Measurements from ENCODE around the gene SPPL2B.
"Not testable (repeated sequence)": the region's sequence is repeated elsewhere in the genome, so short reads cannot be mapped to it uniquely, and the experiment has no call there.

SPPL2B gene

DNA sequence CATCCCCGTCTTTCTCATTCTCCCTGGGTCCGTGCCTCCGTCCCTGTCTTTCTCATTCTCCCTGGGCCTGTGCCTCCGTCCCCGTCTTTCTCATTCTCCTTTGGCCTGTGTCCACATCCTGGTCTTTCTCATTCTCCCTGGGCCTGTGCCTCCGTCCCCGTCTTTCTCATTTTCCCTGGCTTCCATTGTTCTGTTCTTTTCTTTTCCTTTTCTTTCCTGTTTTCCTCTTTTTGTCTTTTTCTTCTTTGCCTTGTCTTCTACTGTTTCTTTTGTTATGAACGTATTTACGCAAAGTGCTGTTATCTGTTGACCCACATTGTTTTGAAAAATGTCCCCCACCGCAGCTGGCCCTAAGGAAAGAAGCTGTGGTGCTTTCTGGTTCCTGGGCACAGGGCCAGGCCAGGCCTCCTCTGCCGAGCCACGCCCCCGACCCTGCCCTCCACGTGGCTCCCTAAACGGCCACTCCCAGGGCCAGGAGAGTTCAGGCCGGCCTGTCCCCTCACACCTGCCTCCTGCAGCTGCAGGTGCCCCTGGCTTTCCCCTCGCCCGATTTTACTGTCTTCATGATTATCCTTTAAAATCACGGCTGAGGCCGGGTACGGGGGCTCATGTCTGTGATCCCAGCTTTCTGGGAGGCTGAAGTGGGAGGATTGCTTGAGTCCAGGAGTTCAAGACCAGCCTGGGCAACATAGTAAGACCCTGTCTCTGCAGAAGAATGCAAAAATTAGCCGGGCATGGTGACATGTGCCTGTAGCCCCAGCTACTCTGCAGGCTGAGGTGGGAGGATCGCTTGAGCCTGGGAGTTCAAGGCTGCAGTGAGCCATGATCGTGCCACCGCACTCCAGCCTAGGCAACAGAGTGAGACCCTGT is 17.5 kb downstream of the SPPL2B start:
- H3K4me3 Mint-ChIP-seq: no peak overlapping the region
- H3K9me3 Mint-ChIP-seq: no peaks in the 10 kb centered on the region
- no peaks in the 10 kb centered on the region for H3K36me3 Mint-ChIP-seq (ENCODE audit: low read depth)
- no peaks in the 10 kb centered on the region for H3K27me3 Mint-ChIP-seq
- H3K4me1 Mint-ChIP-seq (ENCODE audit: low read depth): no peaks in the 10 kb centered on the region
- H3K27ac Mint-ChIP-seq: no peak overlapping the region

DNA sequence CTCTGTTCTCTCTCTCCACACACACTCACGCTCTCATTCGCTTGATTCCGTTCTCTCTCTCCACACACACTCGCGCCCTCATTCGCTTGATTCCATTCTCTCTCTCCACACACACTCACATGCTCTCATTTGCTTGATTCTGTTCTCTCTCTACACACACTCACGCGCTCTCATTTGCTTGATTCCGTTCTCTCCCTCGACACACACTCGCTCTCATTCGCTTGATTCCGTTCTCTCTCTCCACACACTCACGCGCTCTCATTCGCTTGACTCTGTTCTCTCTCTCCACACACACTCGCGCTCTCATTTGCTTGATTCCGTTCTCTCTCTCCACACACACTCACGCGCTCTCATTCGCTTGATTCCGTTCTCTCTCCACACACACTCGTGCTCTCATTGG is 21.3 kb downstream of the SPPL2B start:
- not testable (repeated sequence) for H3K27ac Mint-ChIP-seq; H3K27me3 Mint-ChIP-seq; H3K4me3 Mint-ChIP-seq; H3K4me1 Mint-ChIP-seq (ENCODE audit: low read depth); H3K36me3 Mint-ChIP-seq (ENCODE audit: low read depth); H3K9me3 Mint-ChIP-seq

DNA sequence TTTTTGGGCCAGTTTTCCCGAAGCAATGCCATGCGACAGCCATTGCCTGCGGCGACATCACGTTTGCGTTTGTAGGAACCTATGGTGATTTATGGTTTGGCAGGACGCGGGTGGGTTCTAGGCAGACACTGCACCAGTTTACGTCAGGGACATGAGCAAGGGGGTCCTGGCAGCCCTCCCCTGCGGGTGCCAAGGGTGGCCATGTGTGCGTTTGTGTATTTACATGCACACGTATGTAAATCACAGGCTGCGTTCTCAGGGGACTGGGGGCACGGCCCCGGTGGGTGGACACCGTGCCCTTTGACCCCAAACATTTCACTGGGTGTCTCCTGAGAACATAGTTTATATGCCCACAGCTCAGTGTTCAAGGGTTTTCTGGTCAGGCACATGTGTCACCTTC is 22.2 kb downstream of the SPPL2B start:
- Mint-ChIP-seq H3K4me3 (no peak overlapping the region), H3K4me1 (ENCODE audit: low read depth) (no peaks in the 10 kb centered on the region), H3K27ac (no peak overlapping the region), H3K27me3 (no peaks in the 10 kb centered on the region), H3K9me3 (no peaks in the 10 kb centered on the region), H3K36me3 (ENCODE audit: low read depth) (no peaks in the 10 kb centered on the region)

DNA sequence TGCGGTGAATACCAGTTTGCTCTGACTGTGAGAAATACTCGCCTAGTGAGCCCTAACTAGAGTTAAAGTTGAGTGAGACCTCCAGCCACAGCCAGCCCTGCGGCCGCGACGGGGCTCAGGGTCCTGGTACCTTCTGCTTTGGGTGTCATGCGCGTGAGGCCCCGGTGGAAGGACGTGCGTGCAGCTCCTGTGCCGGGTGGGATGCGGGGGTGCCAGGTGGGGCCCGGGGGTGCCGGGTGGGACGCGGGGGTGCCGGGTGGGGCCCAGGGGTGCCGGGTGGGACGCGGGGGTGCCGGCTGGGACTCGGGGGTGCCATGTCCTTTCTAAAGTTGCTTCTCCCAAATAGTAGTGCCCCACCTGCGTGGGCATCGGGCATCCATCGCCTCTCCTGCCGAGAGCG is 23.1 kb downstream of the SPPL2B start:
- no peaks in the 10 kb centered on the region for H3K4me1 Mint-ChIP-seq (ENCODE audit: low read depth)
- no peaks in the 10 kb centered on the region for H3K27me3 Mint-ChIP-seq
- H3K36me3 Mint-ChIP-seq (ENCODE audit: low read depth): no peaks in the 10 kb centered on the region
- H3K27ac Mint-ChIP-seq: no peak overlapping the region
- no peaks in the 10 kb centered on the region for H3K9me3 Mint-ChIP-seq
- no peak overlapping the region for H3K4me3 Mint-ChIP-seq

DNA sequence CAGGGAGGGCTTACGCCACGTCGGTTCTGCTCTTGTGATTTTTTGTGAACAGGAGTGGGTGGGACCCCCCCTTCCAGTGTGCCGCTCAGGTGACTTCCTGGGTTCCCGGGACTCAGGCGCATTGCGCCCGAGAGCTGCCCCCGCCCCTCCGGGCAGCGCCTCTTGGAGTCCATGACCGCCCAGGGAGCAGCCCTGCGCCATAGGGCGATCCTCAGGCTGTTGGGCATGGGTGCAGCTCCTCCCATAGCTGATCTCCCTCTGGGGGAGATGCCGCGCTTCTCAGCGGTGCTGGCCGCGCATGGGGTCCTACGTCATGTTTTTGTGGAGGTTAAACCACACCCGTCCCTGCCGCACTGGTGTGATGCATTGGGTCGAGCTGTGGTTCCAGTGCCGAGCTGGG is 23.6 kb downstream of the SPPL2B start:
- Mint-ChIP-seq H3K4me3 (no peak overlapping the region), H3K36me3 (ENCODE audit: low read depth) (no peaks in the 10 kb centered on the region), H3K9me3 (no peaks in the 10 kb centered on the region), H3K27ac (no peak overlapping the region), H3K4me1 (ENCODE audit: low read depth) (no peaks in the 10 kb centered on the region), H3K27me3 (no peaks in the 10 kb centered on the region)

DNA sequence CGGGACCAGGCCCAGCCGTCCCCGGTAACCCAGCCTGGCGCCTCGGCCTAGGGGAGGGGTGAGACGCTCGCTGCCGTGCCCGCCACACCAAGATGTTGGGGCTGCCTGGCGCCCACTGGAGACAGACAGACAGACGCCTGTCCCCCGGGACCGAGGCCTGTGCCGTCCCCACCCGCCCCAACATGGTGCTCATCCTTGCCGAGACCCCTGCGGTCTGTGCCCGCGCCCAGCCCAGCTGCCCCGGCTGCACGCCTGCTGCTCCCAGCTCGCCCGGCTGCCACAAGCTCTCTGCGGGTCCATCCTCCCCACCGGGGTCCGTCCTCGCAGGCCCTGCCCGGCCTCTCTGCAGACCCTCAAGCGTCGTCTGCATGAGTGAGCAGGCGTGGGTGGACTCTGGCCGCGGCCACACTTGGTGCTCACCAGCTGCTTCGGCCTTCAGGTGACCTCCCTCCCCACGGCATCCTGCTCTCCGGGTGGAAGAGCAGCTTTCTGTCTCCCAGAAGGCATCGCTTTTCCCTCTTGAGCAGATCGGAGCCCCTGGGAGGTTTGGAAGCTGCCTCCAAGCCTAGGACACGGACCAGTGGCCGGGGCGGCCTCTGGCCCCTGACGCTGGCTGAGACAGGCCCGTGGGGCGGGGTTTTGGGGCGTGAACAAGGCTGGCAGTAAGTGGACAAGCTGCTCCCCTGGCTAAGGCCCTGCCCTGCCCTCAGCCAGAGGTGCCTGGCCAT is 24.8 kb downstream of the SPPL2B start:
- Mint-ChIP-seq H3K36me3 (ENCODE audit: low read depth) (no peaks in the 10 kb centered on the region), H3K4me3 (no peak overlapping the region), H3K9me3 (no peaks in the 10 kb centered on the region), H3K27ac (no peak overlapping the region), H3K27me3 (no peaks in the 10 kb centered on the region), H3K4me1 (ENCODE audit: low read depth) (no peaks in the 10 kb centered on the region)

DNA sequence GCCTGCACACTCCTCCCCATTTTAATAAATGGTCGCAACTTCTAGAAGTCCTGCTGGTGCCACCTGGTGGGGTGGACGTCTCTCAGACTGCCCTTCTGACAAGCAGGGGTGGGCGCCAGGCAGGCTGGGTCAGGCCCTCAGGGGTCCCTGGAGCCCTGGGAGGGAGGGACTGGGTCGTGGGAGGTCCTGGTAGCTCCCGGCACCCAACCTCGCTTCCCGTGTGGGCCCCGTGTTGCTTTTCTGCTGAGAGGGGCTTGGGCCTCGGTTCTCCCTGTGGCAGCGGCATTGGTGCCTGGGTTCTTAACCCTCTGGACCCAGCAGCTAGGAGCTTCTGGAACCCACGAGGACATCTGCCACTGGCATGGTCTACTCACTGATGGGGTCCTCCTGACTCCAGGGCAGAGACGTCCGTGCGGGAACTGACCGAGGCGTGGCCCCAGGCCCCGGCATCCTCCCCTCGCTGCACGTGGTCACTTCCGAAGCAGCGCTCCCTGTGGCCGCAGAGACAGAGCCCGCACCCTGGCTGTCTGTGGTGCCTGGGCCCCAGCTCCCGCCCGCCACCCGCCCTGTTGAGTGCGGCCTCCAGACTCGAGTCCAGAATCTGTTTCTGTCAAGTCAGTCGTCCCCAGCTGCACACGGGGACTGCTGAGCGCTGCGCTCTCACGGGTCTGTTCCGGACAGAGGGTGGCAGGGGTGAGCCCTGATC is 25.6 kb downstream of the SPPL2B start:
- H3K27ac Mint-ChIP-seq: no peak overlapping the region
- no peaks in the 10 kb centered on the region for H3K27me3 Mint-ChIP-seq
- no peak overlapping the region for H3K4me3 Mint-ChIP-seq
- H3K36me3 Mint-ChIP-seq (ENCODE audit: low read depth): no peaks in the 10 kb centered on the region
- H3K4me1 Mint-ChIP-seq (ENCODE audit: low read depth): no peaks in the 10 kb centered on the region
- no peaks in the 10 kb centered on the region for H3K9me3 Mint-ChIP-seq

DNA sequence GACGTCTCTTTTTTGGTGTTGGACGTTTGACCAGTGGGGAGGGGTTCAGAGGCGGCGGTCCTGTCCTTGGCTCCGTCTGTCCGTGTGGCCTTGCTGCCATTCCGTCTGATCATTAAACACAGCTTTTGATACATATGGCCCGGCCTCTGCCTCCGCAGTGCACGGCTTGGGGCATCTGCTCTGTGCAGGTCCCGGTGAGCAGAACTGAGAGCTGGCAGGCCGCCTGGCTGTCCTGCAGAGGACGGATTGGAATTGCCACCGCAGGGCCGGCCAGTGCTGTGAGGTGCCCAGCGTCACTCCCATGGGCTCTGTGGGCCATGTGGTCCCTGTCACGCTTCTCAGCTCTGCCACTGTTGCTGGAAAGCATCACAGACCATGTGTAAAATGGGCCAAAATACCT is 26.2 kb downstream of the SPPL2B start:
- no peaks in the 10 kb centered on the region for H3K27me3 Mint-ChIP-seq
- no peak overlapping the region for H3K4me3 Mint-ChIP-seq
- no peak overlapping the region for H3K27ac Mint-ChIP-seq
- no peaks in the 10 kb centered on the region for H3K4me1 Mint-ChIP-seq (ENCODE audit: low read depth)
- no peaks in the 10 kb centered on the region for H3K9me3 Mint-ChIP-seq
- no peaks in the 10 kb centered on the region for H3K36me3 Mint-ChIP-seq (ENCODE audit: low read depth)

DNA sequence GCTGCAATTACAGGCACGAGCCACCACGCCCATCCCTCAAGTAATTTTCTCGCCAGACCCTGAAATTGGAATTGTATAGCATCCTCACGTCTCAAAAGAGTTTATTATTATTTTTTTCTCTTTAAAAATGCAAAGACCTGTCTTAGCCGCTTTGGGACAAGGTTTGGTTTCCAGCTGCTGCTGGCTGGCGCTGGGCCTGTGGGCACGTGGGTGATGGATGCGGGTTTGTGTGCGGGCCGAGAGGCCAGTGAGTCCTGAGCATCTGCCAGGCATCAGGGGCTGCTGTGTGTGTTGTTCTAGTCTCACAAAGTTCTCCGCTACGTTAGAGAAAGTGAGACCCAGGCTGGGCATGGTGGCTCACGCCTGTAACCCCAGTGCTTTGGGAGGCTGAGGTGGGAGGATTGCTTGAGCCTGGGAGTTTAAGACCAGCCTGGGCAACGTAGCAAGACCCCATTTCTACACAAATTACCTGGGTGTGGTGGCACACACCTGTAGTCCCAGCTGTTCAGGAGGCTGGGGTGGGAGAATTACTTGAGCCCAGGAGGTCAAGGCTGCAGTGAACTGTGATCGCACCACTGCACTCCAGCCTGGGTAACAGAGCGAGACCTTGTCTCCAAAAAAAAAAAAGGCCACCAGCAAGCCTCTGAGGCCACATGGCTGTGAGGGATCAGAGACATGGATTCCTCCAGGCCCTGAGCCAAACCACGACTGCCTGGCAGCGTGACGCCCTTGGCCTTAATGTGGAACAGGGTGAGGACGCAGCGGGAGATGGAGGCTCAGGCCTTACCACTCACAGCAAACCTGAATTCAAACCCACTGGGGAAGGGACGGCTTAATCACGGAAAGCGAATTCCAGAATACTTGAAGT is 26.9 kb downstream of the SPPL2B start:
- no peaks in the 10 kb centered on the region for H3K9me3 Mint-ChIP-seq
- no peaks in the 10 kb centered on the region for H3K4me1 Mint-ChIP-seq (ENCODE audit: low read depth)
- H3K27me3 Mint-ChIP-seq: peaks cover 1% of the 10 kb centered on the region
- H3K4me3 Mint-ChIP-seq: no peak overlapping the region
- H3K27ac Mint-ChIP-seq: no peak overlapping the region
- no peaks in the 10 kb centered on the region for H3K36me3 Mint-ChIP-seq (ENCODE audit: low read depth)

DNA sequence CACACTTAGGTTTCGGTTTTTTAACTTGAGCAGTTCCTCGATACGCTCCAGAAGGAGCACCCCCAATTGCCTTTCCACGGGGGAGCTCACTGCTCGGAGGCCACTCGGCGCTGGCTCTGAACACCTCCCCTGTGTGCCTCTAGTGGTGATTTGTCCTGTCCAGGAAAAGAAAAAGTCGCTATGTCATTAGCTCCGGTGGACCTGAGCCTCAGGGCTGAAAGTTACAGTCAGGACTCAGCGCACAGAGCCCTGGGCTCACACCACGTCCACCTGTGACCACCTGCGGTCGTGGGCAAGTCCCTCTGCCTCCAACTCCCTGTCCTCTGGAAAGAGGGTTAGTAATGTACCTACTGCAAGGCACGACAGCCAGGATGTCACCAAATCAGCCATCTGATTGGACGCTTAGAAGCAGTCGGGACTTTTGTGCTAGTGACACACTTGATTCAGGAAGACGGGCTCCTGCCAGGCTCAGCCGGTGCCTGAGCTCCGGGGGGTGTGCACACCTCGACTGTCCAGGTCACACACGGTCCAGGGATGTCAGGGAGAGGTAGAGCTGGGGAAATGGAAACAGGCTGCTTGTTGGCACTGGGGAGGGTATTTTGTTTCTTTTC is 27.7 kb downstream of the SPPL2B start:
- Mint-ChIP-seq H3K9me3 (no peaks in the 10 kb centered on the region), H3K4me1 (ENCODE audit: low read depth) (peaks cover 4% of the 10 kb centered on the region), H3K4me3 (no peak overlapping the region), H3K27me3 (peaks cover 6% of the 10 kb centered on the region), H3K27ac (no peak overlapping the region), H3K36me3 (ENCODE audit: low read depth) (no peaks in the 10 kb centered on the region)

DNA sequence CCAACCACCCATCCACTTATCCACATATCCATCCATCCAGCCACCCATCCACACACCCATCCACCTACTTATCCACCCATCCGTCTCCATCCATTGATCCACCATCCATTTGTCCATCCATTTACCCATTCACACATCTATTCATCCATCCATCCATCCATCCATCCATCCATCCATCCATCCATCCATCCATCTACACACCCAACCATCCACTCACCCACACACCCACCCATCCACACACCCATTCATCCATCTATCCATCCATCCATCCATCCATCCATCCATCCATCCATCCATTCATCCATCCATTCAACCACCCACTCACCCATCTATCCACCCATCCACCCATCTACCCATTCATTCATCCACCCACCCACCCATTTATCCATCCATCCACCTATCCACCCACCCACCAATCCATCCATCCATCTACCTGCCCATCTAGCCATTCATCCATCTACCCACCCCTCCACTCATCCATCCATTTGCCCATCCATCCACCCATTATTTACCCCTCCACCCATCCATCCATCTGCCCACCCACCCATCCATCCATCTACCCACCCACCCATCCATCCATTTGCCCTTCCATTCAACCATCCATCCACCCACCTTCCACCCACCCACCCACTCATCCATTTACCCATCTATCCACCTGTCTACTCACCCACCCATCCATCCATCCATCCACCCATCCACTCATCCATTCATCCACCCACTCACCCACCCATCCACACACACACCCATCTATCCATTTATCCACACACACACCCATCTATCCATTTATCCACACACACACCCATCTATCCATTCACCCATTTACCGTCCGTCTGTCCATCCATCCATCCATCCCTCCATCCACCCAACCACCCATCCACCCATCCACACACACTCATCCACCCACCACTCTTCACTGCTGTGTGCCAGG is 29.1 kb downstream of the SPPL2B start:
- no peak overlapping the region for H3K4me3 Mint-ChIP-seq
- no peaks in the 10 kb centered on the region for H3K9me3 Mint-ChIP-seq
- H3K27me3 Mint-ChIP-seq: peaks cover 6% of the 10 kb centered on the region
- no peak overlapping the region for H3K27ac Mint-ChIP-seq
- peaks cover 4% of the 10 kb centered on the region for H3K4me1 Mint-ChIP-seq (ENCODE audit: low read depth)
- H3K36me3 Mint-ChIP-seq (ENCODE audit: low read depth): no peaks in the 10 kb centered on the region

DNA sequence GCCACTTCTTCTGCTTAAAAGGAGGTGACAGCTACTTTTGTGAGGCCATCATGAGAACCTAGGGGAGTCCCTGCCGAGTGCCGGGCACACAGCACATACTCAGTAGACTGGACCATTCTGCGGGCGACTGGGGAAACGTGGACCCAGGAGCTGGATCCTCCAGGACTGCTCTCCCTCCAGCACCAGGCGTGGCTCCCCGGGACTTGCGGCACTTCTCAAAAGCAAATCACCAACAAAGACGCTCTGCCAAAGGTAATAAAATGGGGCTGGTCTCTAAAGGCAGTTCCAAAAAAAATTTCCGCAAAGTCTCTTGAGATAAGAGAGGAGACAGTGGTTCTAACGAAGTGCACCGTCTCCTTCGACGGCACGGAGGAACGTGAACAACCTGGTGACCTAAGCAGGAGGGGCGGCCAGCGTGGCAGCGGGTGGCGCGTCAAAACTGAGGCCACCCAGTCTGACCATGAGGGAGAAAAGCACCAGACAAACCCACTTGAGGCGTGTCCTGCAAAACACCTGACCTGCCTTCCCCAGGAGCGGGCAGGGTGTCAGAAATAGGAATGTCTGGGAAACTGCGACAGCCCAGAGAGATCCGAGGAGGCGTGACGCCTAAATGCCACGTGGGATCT is 30.2 kb downstream of the SPPL2B start:
- peaks cover 4% of the 10 kb centered on the region for H3K4me1 Mint-ChIP-seq (ENCODE audit: low read depth)
- peaks cover 6% of the 10 kb centered on the region for H3K27me3 Mint-ChIP-seq
- H3K9me3 Mint-ChIP-seq: no peaks in the 10 kb centered on the region
- no peaks in the 10 kb centered on the region for H3K36me3 Mint-ChIP-seq (ENCODE audit: low read depth)
- H3K27ac Mint-ChIP-seq: no peak overlapping the region
- H3K4me3 Mint-ChIP-seq: no peak overlapping the region

DNA sequence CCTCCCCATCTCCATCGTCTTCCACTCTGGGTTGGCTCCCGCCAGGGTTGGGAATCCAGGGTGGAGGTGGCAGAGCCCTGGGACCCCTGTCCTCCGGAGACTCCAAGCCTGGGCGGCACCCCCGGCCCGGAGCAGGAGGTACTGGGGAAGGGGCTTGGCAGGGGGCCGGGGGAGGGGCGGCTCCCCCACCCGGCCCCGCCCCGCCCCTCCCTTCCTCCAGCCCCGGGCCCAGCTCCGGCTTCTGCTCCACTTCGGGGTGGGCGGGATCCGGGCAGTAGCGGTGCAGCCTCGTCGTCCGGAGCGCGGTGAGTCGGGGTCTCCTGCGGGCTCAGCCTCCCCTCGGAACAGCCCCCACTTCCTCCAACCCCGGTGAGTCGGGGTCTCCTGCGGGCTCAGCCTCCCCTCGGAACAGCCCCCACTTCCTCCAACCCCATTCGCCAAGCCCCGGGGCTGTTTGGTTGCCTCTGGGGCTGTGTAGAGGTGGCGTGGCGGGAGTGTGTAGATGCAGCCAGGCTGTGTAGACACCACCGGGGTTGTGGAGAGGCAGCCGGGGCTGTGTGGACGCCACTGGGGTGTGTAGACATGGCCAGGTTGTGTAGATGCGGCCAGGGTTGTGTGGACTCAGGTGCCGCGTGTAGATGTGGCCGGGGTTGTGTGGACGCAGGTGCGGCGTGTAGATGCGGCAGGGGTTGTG is 31.7 kb downstream of the SPPL2B start, which contains the start of gene TMPRSS9:
TSS of gene TMPRSS9 (plus strand) at position 274 of the 694 bp plus-strand sequence. CDS start 29,521 bp downstream, outside the sequence.
- Mint-ChIP-seq H3K27me3 (peaks cover 15% of the 10 kb centered on the region), H3K4me3 (no peak within 1 kb of the TSS), H3K36me3 (ENCODE audit: low read depth) (no peaks in the 10 kb centered on the region), H3K4me1 (ENCODE audit: low read depth) (peaks cover 4% of the 10 kb centered on the region), H3K27ac (no peak within 1 kb of the TSS), H3K9me3 (no peaks in the 10 kb centered on the region)
